GM21737 (cell line): ENCODE results near the gene SLC12A3.

Experiments used
- ATAC-seq: cut with Tn5 transposase; IDR thresholded peaks from one replicate; pipeline ENCODE4 v1.9.1; 2021; ENCODE audit warnings: mild to moderate bottlenecking, moderate library complexity; ENCODE audit not compliant: unreplicated experiment

SLC12A3 gene

GRCh38 chr16:56847173-56847910, 17.7 kb upstream of the SLC12A3 start:
- no peak for ATAC-seq

- no peak for ATAC-seq
Measured at GRCh38 chr16:56848029-56848936, 16.7 kb upstream of the SLC12A3 start.

GRCh38 chr16:56848955-56849689, 15.9 kb upstream of the SLC12A3 start:
- no peak for ATAC-seq

GRCh38 chr16:56849690-56850680, 15.0 kb upstream of the SLC12A3 start:
- ATAC-seq: no peak

- ATAC-seq: no peak
Measured at GRCh38 chr16:56851671-56852400, 13.2 kb upstream of the SLC12A3 start.

- ATAC-seq: no peak
Measured at GRCh38 chr16:56852401-56852730, 12.6 kb upstream of the SLC12A3 start.

- no peak for ATAC-seq
Measured at GRCh38 chr16:56852968-56853367, 12.0 kb upstream of the SLC12A3 start.

GRCh38 chr16:56855201-56855600, 9.8 kb upstream of the SLC12A3 start:
- ATAC-seq: no peak

GRCh38 chr16:56855946-56856345, 9.1 kb upstream of the SLC12A3 start:
- no peak for ATAC-seq

- ATAC-seq: no peak
Measured at GRCh38 chr16:56856876-56857447, 8.0 kb upstream of the SLC12A3 start.

GRCh38 chr16:56858374-56858773, 6.6 kb upstream of the SLC12A3 start:
- no peak for ATAC-seq

- no peak for ATAC-seq
Measured at GRCh38 chr16:56859636-56860035, 5.4 kb upstream of the SLC12A3 start.

- peak; percentile 74 for ATAC-seq
Measured at GRCh38 chr16:56860226-56861020, 4.6 kb upstream of the SLC12A3 start.

- ATAC-seq: no peak
Measured at GRCh38 chr16:56861092-56861610, 3.9 kb upstream of the SLC12A3 start.

GRCh38 chr16:56861756-56862155, 3.3 kb upstream of the SLC12A3 start:
- no peak for ATAC-seq

- no peak for ATAC-seq
Measured at GRCh38 chr16:56862776-56863175, 2.2 kb upstream of the SLC12A3 start.

- ATAC-seq: no peak
Measured at GRCh38 chr16:56865394-56866062, 521 bp downstream of the SLC12A3 start.
